NCI-H2227 (cell line): ENCODE measurements around the gene CD84.
"Not testable (repeated sequence)": the region's sequence is repeated elsewhere in the genome, so short reads cannot be mapped to it uniquely, and the experiment has no call there.

ENCODE experiments used
- DNase-seq: peaks from one replicate; lab custom pipeline; 2025; ENCODE audit not compliant: unreplicated experiment; lab: John Stamatoyannopoulos, UW

The CD84 gene

GRCh38 chr1:160575112-160575664 lies 4.1 kb downstream of the CD84 start:
- no peak for DNase-seq

DNA sequence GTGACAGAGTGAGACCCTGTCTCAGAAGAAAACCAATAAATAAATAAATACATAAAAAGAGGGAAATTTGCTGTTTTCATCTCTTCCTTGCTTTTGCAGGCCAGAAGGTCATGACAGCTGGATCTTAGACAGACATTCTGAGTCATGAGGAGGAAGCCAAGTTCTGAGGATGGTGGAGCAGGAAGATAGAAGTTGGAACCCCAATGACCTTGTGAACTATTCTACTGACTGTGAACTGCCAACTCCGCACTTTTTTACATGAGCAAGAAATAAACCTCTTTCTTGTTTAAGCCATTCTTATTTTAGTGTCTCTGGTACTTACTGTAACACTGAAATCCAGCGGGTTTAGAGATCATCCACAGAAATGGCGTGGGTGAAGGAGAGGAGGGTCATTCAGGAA lies 8.5 kb downstream of the CD84 start:
- no peak for DNase-seq

DNA sequence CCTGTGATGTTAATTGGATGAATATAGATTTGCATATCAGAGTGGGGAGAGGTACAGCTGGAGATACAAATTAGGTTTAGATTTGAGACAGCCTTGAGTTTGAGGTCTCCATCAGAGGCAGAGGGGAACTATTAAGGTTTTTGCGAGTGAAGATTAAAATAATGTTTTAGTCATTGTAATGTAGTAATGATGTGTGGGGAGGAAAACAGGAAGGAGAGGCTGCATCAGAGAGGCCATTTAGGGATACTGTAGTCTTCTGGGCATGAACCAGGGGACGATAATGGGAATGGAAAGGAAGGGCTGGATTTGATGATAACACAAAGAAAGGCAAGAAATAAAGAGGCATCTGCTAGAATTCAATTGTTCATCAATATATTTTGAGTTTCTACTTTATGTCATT lies 9.5 kb downstream of the CD84 start:
- DNase-seq, result no peak

GRCh38 chr1:160567858-160568682 lies 11.2 kb downstream of the CD84 start:
- DNase-seq, result no peak

GRCh38 chr1:160567341-160567740 lies 12.0 kb downstream of the CD84 start:
- no peak for DNase-seq

DNA sequence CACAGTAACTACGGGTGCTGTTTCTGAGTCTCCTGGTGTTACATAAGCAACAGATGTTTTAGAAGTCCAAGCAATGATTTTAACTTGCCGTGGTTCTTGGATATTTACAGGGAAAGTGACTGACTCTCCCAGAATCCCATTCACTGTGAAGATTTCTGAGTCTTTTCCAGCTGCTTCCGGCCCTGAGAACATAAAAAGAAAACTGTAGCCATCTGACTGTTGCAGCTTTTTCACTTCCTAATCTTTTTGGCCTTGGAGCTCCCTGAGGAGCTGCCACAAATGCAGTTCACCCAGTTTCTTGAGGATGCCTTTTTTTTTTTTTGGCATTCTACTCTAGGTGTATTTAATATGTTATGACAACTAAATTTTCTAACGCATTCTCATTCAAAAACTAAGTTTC lies 13.7 kb downstream of the CD84 start:
- no peak for DNase-seq

DNA sequence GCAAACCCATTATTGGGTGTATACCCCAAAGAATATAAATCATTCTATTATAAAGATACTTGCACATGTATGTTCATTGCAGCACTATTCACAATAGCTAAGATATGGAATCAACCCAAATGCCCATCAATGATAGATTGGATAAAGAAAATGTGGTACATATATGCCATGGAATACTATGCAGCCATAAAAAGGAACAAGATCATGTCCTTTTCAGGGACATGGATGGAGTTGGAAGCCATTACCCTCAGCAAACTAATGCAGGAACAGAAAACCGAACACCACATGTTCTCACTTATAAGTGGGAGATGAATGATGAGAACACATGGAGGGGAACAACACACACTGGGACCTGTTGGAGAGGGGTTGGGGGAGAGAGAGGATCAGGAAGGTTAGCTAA lies 16.1 kb downstream of the CD84 start:
- not testable (repeated sequence) for DNase-seq

- DNase-seq, result not testable (repeated sequence)
These were observed 16.6 kb downstream of the CD84 start for GRCh38 chr1:160562745-160563144.

DNA sequence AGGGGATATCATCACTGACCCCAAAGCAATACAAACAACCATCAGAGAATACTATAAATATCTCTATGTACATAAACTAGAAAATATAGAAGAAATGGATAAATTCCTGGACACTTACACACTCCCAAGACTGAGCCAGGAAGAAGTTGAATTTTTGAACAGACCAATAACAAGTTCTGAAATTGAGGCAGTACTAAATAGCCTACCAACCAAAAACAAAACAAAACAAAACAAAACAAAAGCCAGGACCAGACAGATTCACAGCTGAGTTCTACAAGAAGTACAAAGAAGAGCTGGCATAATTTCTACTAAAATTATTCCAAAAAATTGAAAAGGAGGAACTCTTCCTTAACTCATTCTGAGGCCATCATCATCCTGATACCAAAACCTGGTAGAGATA lies 18.5 kb downstream of the CD84 start:
- DNase-seq, result no peak

GRCh38 chr1:160560045-160560705 lies 19.1 kb downstream of the CD84 start:
- no peak for DNase-seq

DNA sequence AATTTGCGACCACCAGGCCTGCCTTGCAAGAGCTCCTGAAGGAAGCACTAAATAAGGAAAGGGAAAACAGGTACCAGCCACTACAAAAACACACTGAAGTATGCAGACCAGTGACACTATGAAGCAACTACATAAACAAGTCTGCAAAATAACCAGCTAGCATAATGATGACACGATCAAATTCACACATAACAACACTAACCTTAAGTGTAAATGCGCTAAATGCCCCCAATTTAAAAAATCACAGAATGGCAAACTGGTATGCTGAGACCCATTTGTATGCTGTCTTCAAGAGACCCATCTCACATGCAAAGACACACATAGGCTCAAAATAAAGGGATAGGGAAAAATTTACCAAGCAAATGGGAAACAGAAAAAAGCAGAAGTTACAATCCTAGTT lies 19.9 kb downstream of the CD84 start:
- DNase-seq, result not testable (repeated sequence)

- no peak for DNase-seq
These were observed 20.5 kb downstream of the CD84 start for GRCh38 chr1:160558660-160559380.

GRCh38 chr1:160553778-160554177 lies 25.5 kb downstream of the CD84 start:
- no peak for DNase-seq

DNA sequence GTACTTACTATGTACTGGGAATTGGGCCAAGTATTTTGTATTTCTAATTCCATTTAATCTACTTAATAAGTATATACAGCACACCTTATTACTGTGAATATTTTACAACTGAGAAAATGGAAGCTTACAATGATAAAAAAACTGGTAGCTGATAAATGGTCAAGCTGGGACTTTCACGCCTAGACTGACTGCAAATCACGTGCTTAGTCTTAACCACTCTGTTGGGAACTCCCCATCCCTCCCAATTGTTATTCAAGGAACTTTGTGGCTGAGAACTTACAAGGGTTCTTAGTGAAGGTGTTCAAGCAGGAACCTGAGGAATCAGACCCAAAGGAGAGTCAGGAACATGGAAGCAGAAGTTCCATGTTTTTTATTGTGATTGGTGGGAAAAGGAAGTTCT lies 26.9 kb downstream of the CD84 start:
- DNase-seq, result no peak

GRCh38 chr1:160550572-160551034 lies 28.7 kb downstream of the CD84 start:
- no peak for DNase-seq

DNA sequence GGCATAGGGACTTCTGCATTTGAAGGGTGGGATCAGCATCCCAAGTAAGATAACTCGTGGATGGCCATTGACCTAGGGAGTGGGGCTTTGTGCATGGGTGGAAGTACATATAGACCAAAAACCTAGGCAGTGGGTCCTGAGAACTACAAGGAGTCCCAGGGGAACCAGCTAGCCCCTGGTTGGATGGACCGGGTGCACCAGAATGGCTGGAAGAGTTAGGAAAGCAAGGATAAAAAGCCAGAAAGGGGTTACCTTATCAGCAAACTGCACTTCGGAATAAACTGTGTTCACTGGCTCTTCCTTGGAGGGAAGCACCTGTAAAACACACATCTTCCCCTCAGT lies 29.7 kb downstream of the CD84 start:
- no peak for DNase-seq

DNA sequence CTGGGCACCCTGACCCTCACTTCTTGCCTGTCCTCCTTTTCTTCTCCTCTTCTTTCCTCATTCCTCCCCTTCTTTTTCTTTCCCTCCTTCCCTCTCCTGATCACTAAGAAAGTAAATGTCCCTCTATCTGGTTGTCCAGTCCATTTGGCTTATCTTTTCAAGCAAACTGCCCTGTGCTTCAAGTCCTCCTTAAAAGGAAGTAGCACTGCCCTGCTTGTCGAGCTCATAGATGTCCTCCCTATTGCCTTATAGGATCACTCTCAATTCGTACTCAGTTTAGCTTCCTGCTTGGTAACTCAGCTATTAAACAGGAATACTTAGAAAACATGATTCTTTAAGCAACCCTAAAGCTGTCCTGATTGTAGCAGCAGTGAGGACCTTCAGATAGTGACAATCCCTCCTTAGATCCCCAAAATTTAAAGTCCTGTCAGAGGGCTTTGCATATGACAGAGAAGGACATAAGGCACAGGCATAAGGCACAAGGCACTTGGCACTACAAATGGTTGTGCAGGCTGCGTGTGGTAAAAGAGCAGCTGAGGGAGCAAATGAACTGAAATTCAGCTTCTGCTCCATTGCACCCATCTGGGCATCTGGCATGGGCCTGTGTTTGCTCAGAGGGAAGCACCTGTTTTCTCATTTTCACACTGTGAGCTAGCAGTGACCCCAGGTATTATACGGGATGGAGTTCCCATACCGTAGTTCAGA lies 30.2 kb downstream of the CD84 start:
- no peak for DNase-seq

DNA sequence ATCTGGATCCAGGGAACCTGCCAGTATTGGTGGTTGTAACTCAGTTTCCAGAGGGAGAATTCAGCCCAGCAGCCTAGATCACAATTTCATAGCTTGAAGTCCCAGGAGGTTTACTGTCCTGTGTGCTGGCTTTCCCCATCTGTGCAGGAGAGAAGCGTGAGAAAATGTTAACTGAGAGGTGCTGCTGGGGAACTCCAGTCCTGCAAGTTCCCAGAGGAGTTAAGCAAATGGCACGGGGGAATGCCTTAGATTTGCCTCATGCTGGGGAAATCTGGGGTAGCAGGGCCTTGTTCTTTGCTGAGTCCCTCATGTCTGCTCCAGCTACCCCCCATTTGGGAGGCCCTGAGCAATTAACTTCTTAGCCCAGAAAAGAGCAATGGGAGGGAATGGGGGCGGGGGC lies 31.1 kb downstream of the CD84 start:
- DNase-seq, result no peak

DNA sequence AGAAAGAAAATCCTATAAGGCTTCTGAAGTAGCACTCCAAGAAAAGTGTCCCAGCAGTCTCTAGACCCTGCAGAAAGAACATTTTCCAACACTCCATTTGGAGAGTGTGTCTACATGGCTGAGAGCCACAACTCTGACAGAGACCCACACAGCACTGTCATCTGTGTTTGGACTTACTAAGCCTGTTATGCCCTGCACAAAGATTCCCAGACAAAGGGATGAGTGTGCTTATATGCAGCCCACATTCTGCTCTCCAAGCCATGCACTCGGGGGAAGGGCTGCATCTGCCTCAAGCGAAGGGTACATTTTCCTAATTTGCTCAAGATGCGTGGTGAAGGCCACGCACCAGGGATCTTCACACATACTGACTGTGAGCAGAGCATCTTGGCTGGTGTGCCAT lies 31.9 kb downstream of the CD84 start:
- DNase-seq, result no peak

DNA sequence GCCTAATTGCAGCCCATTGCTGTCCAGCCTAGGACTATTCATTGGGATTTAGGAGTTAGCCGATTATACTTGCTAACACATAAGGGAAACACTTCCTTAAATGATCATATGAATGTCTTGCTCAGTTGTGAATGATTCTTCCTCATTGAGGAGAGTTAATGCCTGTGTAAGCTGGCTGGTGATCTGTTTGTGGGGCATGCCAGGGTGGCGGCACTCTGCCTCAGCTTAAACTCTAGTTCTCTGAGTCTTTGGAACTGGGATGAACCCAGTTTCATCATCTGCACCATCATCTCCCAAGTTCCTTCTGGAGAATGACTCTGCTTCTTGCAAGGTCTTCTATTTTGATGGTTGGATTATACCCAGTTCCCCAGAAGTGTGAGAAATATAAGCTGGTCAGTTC lies 32.4 kb downstream of the CD84 start:
- DNase-seq, result no peak

GRCh38 chr1:160544647-160545046 lies 34.6 kb downstream of the CD84 start:
- DNase-seq, result no peak
